AG04449 (cell line): ENCODE results near the gene ALG12.
"Not testable (repeated sequence)": the region's sequence is repeated elsewhere in the genome, so short reads cannot be mapped to it uniquely, and the experiment has no call there.

Experiments
- CTCF ChIA-PET: fragments of 350-600 bp; formaldehyde crosslinking; extraction: SDS; loops from one replicate; lab custom pipeline; 2021; ENCODE audit warnings: antibody characterized with exemption; lab: Yijun Ruan, JAX
- POLR2A ChIA-PET: fragments of 400-600, 350-600 bp; formaldehyde crosslinking; extraction: SDS; loops from one replicate; lab custom pipeline; 2020; ENCODE audit warnings: antibody characterized with exemption, inconsistent platforms; lab: Yijun Ruan, JAX
- DNase-seq: peaks from one replicate; pipeline ENCODE4 v3.0.0-alpha.2; 2010; ENCODE audit warnings: low read depth, low spot score
- H3K4me3 ChIP-seq: 2 replicates; pipeline ENCODE4 v1.5.1; 2011; ENCODE audit warnings: low read depth, mild to moderate bottlenecking, control low read depth, low read length
- TF ChIP-seq, protein P1 (sequence below): IDR thresholded peaks from one replicate; pipeline ENCODE4 v1.5.1; 2011; ENCODE audit warnings: mild to moderate bottlenecking, moderate library complexity, low read length, control low read depth, inconsistent platforms; ENCODE audit not compliant: insufficient read depth; ENCODE audit errors: missing control alignments

ALG12 gene

DNA sequence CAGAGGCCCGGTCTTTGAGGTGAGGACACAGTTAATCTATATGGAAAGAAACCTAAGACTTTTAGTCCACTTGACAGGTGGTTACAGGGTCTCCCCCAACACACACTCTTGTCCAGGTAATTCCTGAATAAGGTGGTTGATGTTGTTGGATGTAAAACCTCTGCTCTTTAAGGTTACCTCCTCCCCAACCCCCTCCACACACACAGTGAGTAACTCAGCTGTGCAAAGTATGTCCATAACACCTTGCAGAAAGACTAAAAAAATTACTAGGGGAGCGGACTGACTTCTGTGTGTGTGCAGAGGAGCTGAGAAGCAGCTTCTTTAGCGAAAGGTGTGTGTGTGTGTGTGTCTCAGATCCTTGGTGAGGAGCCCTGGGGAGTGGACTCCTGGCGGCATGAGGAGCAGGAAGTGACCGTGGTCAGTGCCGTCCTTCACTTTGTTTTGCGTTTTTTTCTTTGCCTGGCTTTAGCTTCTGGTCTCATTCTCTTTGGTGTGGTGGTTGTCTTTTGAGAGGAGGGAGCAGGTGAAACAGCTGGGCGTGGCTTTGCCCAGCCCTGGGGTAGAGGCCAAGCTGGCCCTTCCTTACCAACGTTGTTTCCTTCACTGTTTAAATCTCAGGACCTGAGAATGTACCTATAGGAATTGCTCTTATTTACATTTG, 62.9 kb downstream of the ALG12 start:
- H3K4me3 ChIP-seq: peak overlapping the region; percentile 82
- DNase-seq: no peak
- ChIA-PET CTCF (no interaction called here), POLR2A (interaction anchor here (0.6 kb wide), 1 partner anchor 553 kb away, joined by 3 read pairs; no protein-coding TSS in a partner anchor)
- TF ChIP-seq, protein P1, sequence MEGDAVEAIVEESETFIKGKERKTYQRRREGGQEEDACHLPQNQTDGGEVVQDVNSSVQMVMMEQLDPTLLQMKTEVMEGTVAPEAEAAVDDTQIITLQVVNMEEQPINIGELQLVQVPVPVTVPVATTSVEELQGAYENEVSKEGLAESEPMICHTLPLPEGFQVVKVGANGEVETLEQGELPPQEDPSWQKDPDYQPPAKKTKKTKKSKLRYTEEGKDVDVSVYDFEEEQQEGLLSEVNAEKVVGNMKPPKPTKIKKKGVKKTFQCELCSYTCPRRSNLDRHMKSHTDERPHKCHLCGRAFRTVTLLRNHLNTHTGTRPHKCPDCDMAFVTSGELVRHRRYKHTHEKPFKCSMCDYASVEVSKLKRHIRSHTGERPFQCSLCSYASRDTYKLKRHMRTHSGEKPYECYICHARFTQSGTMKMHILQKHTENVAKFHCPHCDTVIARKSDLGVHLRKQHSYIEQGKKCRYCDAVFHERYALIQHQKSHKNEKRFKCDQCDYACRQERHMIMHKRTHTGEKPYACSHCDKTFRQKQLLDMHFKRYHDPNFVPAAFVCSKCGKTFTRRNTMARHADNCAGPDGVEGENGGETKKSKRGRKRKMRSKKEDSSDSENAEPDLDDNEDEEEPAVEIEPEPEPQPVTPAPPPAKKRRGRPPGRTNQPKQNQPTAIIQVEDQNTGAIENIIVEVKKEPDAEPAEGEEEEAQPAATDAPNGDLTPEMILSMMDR: no peak

DNA sequence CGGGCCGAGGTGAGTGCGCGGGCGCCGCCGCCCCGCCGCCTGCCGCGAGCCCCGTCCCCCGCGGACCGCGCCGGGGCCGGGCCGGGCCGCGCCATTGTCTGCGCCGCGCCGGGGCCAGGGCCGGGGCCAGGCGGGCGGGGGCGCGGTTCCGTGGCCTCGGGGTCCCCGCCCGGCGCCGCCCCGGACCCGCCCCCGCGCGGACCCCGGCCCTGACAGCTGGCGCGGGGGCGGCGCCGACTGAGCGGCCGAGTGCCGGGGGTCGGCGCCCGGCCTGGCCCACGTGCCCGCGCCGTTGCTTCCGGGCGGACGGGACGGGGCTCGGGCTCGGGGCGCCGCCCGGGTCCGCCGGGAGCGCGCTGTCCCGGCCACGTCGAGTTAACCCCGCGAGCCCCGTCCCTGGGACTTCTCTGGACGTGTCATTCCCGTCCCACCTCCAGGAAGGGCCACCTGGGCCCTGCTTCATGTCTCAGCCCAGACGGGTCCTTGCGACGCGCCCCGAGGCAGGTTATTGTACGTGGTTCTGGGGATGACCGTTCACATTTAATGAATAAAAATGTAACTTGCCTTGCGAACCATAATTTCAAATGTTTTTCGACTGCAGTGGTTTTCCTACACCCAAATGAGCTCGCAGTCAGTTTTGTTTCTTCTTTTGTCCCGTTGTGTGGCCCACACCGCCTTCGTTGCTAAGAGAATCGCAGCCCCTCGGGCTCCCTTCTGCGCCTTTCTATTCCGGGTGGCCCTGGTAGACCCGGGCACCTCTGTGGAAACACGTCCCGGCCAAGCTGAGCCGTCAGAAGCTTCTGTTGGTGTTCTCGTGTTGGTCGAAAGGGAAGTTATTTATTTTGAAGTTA, 64.0 kb downstream of the ALG12 start:
- TF ChIP-seq, protein P1: no peak
- peak overlapping the region; percentile 82 for H3K4me3 ChIP-seq
- DNase-seq: no peak
- CTCF ChIA-PET: interaction anchor here (0.8 kb wide), 1 partner anchor 10 kb away, joined by 3 read pairs; no protein-coding TSS in a partner anchor
- POLR2A ChIA-PET: no interaction called here

- H3K4me3 ChIP-seq: peak within 1 kb of the TSS; percentile 82
- ChIA-PET POLR2A (interaction anchor here (0.7 kb wide), 1 partner anchor 15 kb away, joined by 3 read pairs; no protein-coding TSS in a partner anchor), CTCF (no interaction called here)
- TF ChIP-seq, protein P1: no peak
- DNase-seq: peak; percentile 51
Observed at GRCh38 chr22:49852898-49853894, 65.0 kb downstream of the ALG12 start, which contains the start of gene ZBED4. ZBED4 (plus strand) TSS chr22:49853844; CDS start chr22:49883663, 29,819 bp downstream.

DNA sequence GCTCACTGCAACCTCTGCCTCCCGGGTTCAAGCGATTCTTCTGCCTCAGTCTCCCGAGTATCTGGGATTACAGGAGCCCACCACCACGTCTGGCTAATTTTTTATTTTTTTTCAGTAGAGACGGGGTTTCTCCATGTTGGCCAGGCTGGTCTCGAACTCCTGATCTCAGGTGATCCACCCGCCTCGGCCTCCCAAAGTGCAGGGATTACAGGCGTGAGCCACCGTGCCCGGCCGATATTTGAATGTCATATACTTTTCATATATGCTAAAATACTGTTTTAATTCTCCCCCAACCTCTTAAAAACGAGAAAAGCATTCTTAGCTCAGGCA, 65.7 kb downstream of the ALG12 start:
- DNase-seq, CTCF ChIA-PET: not testable (repeated sequence)
- POLR2A ChIA-PET: interaction anchor here (0.7 kb wide), 1 partner anchor 15 kb away, joined by 3 read pairs; no protein-coding TSS in a partner anchor
- peak overlapping the region; percentile 76 for H3K4me3 ChIP-seq

DNA sequence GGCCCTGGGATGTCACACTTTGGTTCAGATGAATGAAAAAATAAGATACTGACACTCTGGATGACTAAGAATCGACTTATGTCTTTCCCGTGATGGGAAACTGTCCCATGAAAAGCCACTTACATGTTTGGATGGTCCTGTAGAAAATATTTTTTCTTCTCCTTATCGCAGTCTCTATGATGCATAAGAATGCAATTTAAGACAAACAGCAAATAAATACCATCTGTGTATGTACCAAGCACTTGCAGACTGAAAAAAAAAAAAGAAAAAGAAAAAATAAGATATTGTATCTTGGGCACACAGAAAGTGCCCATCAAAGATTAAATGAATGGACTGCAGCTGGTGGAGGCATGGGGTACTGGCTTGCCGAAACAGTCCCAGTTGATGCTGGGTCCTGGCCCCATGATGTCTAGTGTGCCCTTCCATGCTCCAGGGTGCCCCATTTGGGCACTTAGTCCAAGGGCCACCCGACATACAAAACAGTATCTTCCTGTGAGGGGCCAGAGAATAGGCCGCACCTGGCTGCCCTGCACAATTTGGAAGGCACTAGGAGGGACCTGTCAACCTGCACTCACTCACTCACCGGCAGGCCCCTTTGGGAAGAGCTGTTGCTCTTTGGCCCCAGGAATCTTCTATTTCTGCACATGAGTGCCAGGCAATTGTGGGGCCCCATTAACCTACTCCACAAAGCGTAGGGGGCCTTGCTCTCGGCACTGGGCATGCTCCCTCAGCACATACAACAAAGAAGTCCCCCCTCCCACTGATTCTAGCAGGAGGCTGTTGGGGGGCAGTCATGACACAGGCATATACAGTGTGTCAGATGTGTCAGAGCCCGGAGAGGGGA, 67.1 kb downstream of the ALG12 start:
- no peak overlapping the region for H3K4me3 ChIP-seq
- no peak for DNase-seq
- ChIA-PET POLR2A (no interaction called here), CTCF (no interaction called here)
- TF ChIP-seq, protein P1: no peak
